ENCODE results near the gene VTI1A. TPM values are rescaled to one million over a fixed set of nuclear protein-coding genes. Genes with fewer than 3 reads are reported as not detected.

Gene VTI1A
- total RNA-seq, 1 experiment from 2014 or later, result 28.6 TPM

DNA sequence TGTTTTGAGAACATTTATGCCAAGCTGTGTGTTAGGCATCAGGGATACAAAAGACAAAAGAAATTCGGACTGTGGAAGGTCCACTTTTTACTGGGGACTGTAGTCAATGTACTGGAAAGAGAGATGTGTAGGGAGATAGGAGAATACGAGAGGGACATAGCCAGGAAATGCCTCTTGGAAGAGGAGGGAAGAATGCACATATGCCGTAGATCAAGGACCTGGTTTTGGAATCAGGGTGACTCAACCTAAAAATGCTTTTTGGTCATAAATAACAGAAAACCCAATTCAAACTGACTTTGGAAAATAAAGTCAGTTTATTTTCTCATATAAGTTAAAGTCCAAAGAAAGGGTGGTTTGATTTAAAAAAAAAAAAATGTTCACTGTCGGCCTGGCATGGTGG, 362.7 kb downstream of the VTI1A start:
- Mint-ChIP-seq H3K27ac (ENCODE audit: unreplicated experiment) (no peak overlapping the region), H3K4me3 (ENCODE audit: low read depth, unreplicated experiment) (no peak overlapping the region), H3K9me3 (ENCODE audit: low read depth, unreplicated experiment) (no peaks in the 10 kb centered on the region), H3K36me3 (ENCODE audit: insufficient read depth, unreplicated experiment) (peaks cover 12% of the 10 kb centered on the region), H3K27me3 (ENCODE audit: unreplicated experiment) (no peaks in the 10 kb centered on the region), H3K4me1 (ENCODE audit: low read depth, unreplicated experiment) (peaks cover 29% of the 10 kb centered on the region)
- TF ChIP-seq CTCF (IDR thresholded peaks at IDR 0.05; ENCODE audit: unreplicated experiment), result no peak
- no TSS peak for BruUV-seq (replicated peaks)
- DNase-seq, result no peak
- intact Hi-C loops (cut with micrococcal nuclease; ENCODE audit: unreplicated experiment), result loop anchor here (2.0 to 10.0 kb wide), 2 partner anchors 141 to 245 kb away; partner anchors contain the start of gene TCF7L2
- CTCF ChIA-PET, result no interaction called here

- Mint-ChIP-seq H3K27me3 (ENCODE audit: unreplicated experiment) (no peaks in the 10 kb centered on the region), H3K9me3 (ENCODE audit: low read depth, unreplicated experiment) (no peaks in the 10 kb centered on the region), H3K27ac (ENCODE audit: unreplicated experiment) (no peak overlapping the region), H3K36me3 (ENCODE audit: insufficient read depth, unreplicated experiment) (peaks cover 12% of the 10 kb centered on the region), H3K4me3 (ENCODE audit: low read depth, unreplicated experiment) (no peak overlapping the region), H3K4me1 (ENCODE audit: low read depth, unreplicated experiment) (peaks cover 39% of the 10 kb centered on the region)
- CTCF ChIA-PET, result interaction anchor here (0.7 to 1.4 kb wide), 4 partner anchors 32 to 201 kb away, joined by 3 to 5 read pairs (median 4); no protein-coding TSS in a partner anchor
- intact Hi-C loops (cut with micrococcal nuclease; ENCODE audit: unreplicated experiment), result loop anchor here (2.0 kb wide), 1 partner anchor 140 kb away; the partner anchor contains the start of gene TCF7L2
- no peak for TF ChIP-seq CTCF (IDR thresholded peaks at IDR 0.05; ENCODE audit: unreplicated experiment)
- no peak for DNase-seq
- no TSS peak for BruUV-seq (replicated peaks)
These were observed 363.7 kb downstream of the VTI1A start for GRCh38 chr10:112810711-112811151.

- peak; percentile 62 for DNase-seq
- Mint-ChIP-seq H3K9me3 (ENCODE audit: low read depth, unreplicated experiment) (no peaks in the 10 kb centered on the region), H3K27me3 (ENCODE audit: unreplicated experiment) (no peaks in the 10 kb centered on the region), H3K27ac (ENCODE audit: unreplicated experiment) (peak overlapping the region; percentile 77), H3K36me3 (ENCODE audit: insufficient read depth, unreplicated experiment) (peaks cover 12% of the 10 kb centered on the region), H3K4me3 (ENCODE audit: low read depth, unreplicated experiment) (peak overlapping the region; percentile 37), H3K4me1 (ENCODE audit: low read depth, unreplicated experiment) (peaks cover 46% of the 10 kb centered on the region)
- no TSS peak for BruUV-seq (replicated peaks)
- CTCF ChIA-PET, result interaction anchor here (0.9 to 1.4 kb wide), 5 partner anchors 19 to 134 kb away, joined by 3 to 5 read pairs (median 3); no protein-coding TSS in a partner anchor
- intact Hi-C loops (cut with micrococcal nuclease; ENCODE audit: unreplicated experiment), result loop anchor here (2.0 kb wide), 1 partner anchor 139 kb away; the partner anchor contains the start of gene TCF7L2
- no peak for TF ChIP-seq CTCF (IDR thresholded peaks at IDR 0.05; ENCODE audit: unreplicated experiment)
These were observed 364.9 kb downstream of the VTI1A start for GRCh38 chr10:112811741-112812551.

GRCh38 chr10:112812586-112812985, 365.6 kb downstream of the VTI1A start:
- Mint-ChIP-seq H3K27ac (ENCODE audit: unreplicated experiment) (peak overlapping the region; percentile 77), H3K27me3 (ENCODE audit: unreplicated experiment) (no peaks in the 10 kb centered on the region), H3K9me3 (ENCODE audit: low read depth, unreplicated experiment) (no peaks in the 10 kb centered on the region), H3K4me1 (ENCODE audit: low read depth, unreplicated experiment) (peaks cover 46% of the 10 kb centered on the region), H3K36me3 (ENCODE audit: insufficient read depth, unreplicated experiment) (peaks cover 12% of the 10 kb centered on the region), H3K4me3 (ENCODE audit: low read depth, unreplicated experiment) (no peak overlapping the region)
- CTCF ChIA-PET, result interaction anchor here (0.9 to 1.4 kb wide), 2 partner anchors 18 to 103 kb away, joined by 3 to 5 read pairs; no protein-coding TSS in a partner anchor
- TF ChIP-seq CTCF (IDR thresholded peaks at IDR 0.05; ENCODE audit: unreplicated experiment), result no peak
- DNase-seq, result no peak
- intact Hi-C loops (cut with micrococcal nuclease; ENCODE audit: unreplicated experiment), result no loop called here
- BruUV-seq (replicated peaks), result no TSS peak

Measured in Calu3 (cell line).